SK-N-SH (cell line): ENCODE measurements around the gene CST9. TPM values are rescaled to one million over a fixed set of nuclear protein-coding genes. Genes with fewer than 3 reads are reported as not detected.

Experiments used
- CTCF ChIA-PET: fragments of 300-600, 350-600 bp; formaldehyde crosslinking; extraction: SDS; loops from one replicate; lab custom pipeline; 2021; lab: Yijun Ruan, JAX
- POLR2A ChIA-PET: fragments of 350-600 bp; sonication (Branson Sonifier 250); formaldehyde crosslinking; extraction: SDS; loops from one replicate; lab custom pipeline; 2020; ENCODE audit warnings: antibody characterized with exemption, inconsistent platforms; lab: Yijun Ruan, JAX
- DNase-seq: peaks from one replicate; pipeline ENCODE4 v3.0.0; 2012
- H2AFZ ChIP-seq: fragments of 200-600 bp; sonication (generic); 2 replicates; pipeline ENCODE4 v1.8.1; 2016; ENCODE audit warnings: antibody characterized with exemption, mild to moderate bottlenecking, low read depth
- H3F3A ChIP-seq: fragments of 200-600 bp; sonication (generic); replicated peaks from 2 replicates; pipeline ENCODE3; 2016; ENCODE audit warnings: antibody characterized with exemption, mild to moderate bottlenecking; ENCODE audit not compliant: insufficient read depth
- H3K27ac ChIP-seq, 2 experiments: fragments of 200-500 bp in 1 of 2; fragments of 200-600 bp in 1 of 2; sonication (Bioruptor generic) in 1 of 2; sonication (generic), shearing (Covaris generic) in 1 of 2; 2 replicates each; pipeline versions ENCODE4 v1.5.1 to v1.6.1; 2014 to 2016; ENCODE audit warnings: low read depth in 2 of 2, inconsistent platforms in 1 of 2, low read length in 1 of 2, mild to moderate bottlenecking in 1 of 2, mixed read lengths in 1 of 2
- H3K27me3 ChIP-seq: fragments of 200-600 bp; sonication (generic), shearing (Covaris generic); 2 replicates; pipeline ENCODE4 v1.6.1; 2016; ENCODE audit warnings: mixed run types; ENCODE audit not compliant: insufficient read depth
- H3K36me3 ChIP-seq, 2 experiments: fragments of 200-500 bp in 1 of 2; fragments of 200-600 bp in 1 of 2; sonication (Bioruptor generic) in 1 of 2; sonication (generic) in 1 of 2; replicated peaks in 1 of 2; 2 replicates each; pipeline versions ENCODE3 to v1.5.1; 2014 to 2016; ENCODE audit warnings: low read length in 1 of 2, mild to moderate bottlenecking in 1 of 2; ENCODE audit not compliant: insufficient read depth in 2 of 2, control insufficient read depth in 1 of 2
- H3K4me1 ChIP-seq, 2 experiments: fragments of 200-500 bp in 1 of 2; fragments of 200-600 bp in 1 of 2; sonication (Bioruptor generic) in 1 of 2; sonication (generic), shearing (Covaris generic) in 1 of 2; 2 replicates each; pipeline versions ENCODE4 v1.5.1 to v1.6.1; 2014 to 2016; ENCODE audit warnings: low read depth in 1 of 2, low read length in 1 of 2, mixed run types in 1 of 2; ENCODE audit not compliant: insufficient read depth in 2 of 2, control insufficient read depth in 1 of 2
- H3K4me2 ChIP-seq: fragments of 200-600 bp; sonication (generic), shearing (Covaris generic); 2 replicates; pipeline ENCODE4 v1.6.1; 2017; ENCODE audit warnings: mixed run types
- H3K4me3 ChIP-seq, 2 experiments: fragments of 200-500 bp in 1 of 2; fragments of 200-600 bp in 1 of 2; sonication (Bioruptor generic) in 1 of 2; sonication (generic), shearing (Covaris generic) in 1 of 2; 2 replicates each; pipeline versions ENCODE4 v1.5.1 to v1.8.1; 2014 to 2016; ENCODE audit warnings: low read depth in 2 of 2, inconsistent platforms in 1 of 2, low read length in 1 of 2, mild to moderate bottlenecking in 1 of 2, mixed read lengths in 1 of 2, moderate library complexity in 1 of 2
- H3K79me2 ChIP-seq: fragments of 200-600 bp; sonication (generic); 2 replicates; pipeline ENCODE4 v1.8.1; 2017; ENCODE audit warnings: mild to moderate bottlenecking; ENCODE audit not compliant: insufficient read depth
- H3K9ac ChIP-seq: fragments of 200-600 bp; sonication (generic); 2 replicates; pipeline ENCODE4 v1.6.1; 2017; ENCODE audit warnings: mixed run types
- H3K9me2 ChIP-seq: fragments of 200-600 bp; sonication (generic); 2 replicates; pipeline ENCODE4 v1.6.1; 2017; ENCODE audit warnings: mixed run types
- H3K9me3 ChIP-seq: fragments of 200-600 bp; sonication (generic); 2 replicates; pipeline ENCODE4 v1.6.1; 2017; ENCODE audit warnings: mixed run types, mild to moderate bottlenecking, moderate library complexity
- H4K20me1 ChIP-seq: fragments of 200-600 bp; sonication (generic); 2 replicates; pipeline ENCODE4 v1.6.1; 2017; ENCODE audit warnings: mild to moderate bottlenecking, mixed run types; ENCODE audit not compliant: insufficient read depth
- CTCF ChIP-seq: fragments of 200-600 bp; sonication (generic); IDR thresholded peaks from 2 replicates; pipeline ENCODE4 v1.6.1; 2017; ENCODE audit warnings: antibody characterized with exemption, mild to moderate bottlenecking, moderate library complexity
- EP300 ChIP-seq, 2 experiments: IDR thresholded peaks; 2 replicates each; pipeline versions ENCODE4 v1.4.0 to v1.6.1; 2012; ENCODE audit warnings: borderline replicate concordance in 1 of 2, low read depth in 1 of 2, low read length in 1 of 2
- EZH2phosphoT487 ChIP-seq: fragments of 200-600 bp; sonication (generic); IDR thresholded peaks from 2 replicates; pipeline ENCODE4 v1.6.1; 2017; ENCODE audit warnings: low read depth, mixed run types, mild to moderate bottlenecking, antibody characterized with exemption, moderate library complexity, borderline replicate concordance
- FOSL2 ChIP-seq: IDR thresholded peaks from 2 replicates; pipeline ENCODE4 v1.4.0; 2012; ENCODE audit warnings: low read depth, mild to moderate bottlenecking, moderate library complexity, borderline replicate concordance
- FOXM1 ChIP-seq: IDR thresholded peaks from 2 replicates; pipeline ENCODE4 v1.4.0; 2012; ENCODE audit warnings: low read depth, mild to moderate bottlenecking
- GATA2 ChIP-seq: sonication (generic); formaldehyde crosslinking; IDR thresholded peaks from 2 replicates; pipeline ENCODE4 v1.5.0; 2020; ENCODE audit warnings: mild to moderate bottlenecking, missing genetic modification reagents
- REST ChIP-seq: IDR thresholded peaks from 2 replicates; pipeline ENCODE4 v1.6.1; 2012; ENCODE audit warnings: mild to moderate bottlenecking, low read depth, low read length, moderate library complexity
- SIN3A ChIP-seq: IDR thresholded peaks from 2 replicates; pipeline ENCODE4 v1.6.1; 2012; ENCODE audit warnings: low read depth, mild to moderate bottlenecking, low read length, moderate library complexity, borderline replicate concordance
- TEAD4 ChIP-seq: IDR thresholded peaks from 2 replicates; pipeline ENCODE4 v1.4.0; 2012; ENCODE audit warnings: mild to moderate bottlenecking, borderline replicate concordance; ENCODE audit not compliant: insufficient read depth
- USF1 ChIP-seq: IDR thresholded peaks from 2 replicates; pipeline ENCODE4 v1.4.0; 2012; ENCODE audit warnings: low read depth, borderline replicate concordance
- YY1 ChIP-seq: IDR thresholded peaks from 2 replicates; pipeline ENCODE4 v1.4.0; 2012; ENCODE audit warnings: low read depth, mild to moderate bottlenecking
- ZBTB33 ChIP-seq: IDR thresholded peaks from 2 replicates; pipeline ENCODE4 v1.4.0; 2012; ENCODE audit warnings: low read depth, borderline replicate concordance
- WGBS: methylation state at CpG from one replicate; pipeline ENCODE4 v1.1.6; 2017; ENCODE audit warnings: low lambda C conversion rate; 5-methylcytosine and 5-hydroxymethylcytosine counted together
- polyA plus RNA-seq, 3 experiments: library from polyadenylated mRNA; depleted of rRNA; stranded (reverse); fragments of >200 nt; gene quantifications; 2 replicates each; pipeline ENCODE4 v1.2.3, GENCODE V29; 2012
- TF ChIP-seq, protein P1 (sequence below): fragments of 150-350 bp; IDR thresholded peaks from 2 replicates; pipeline ENCODE4 v1.6.1; 2017; ENCODE audit warnings: antibody characterized with exemption, low read length, low read depth, borderline replicate concordance
- TF ChIP-seq, protein P2 (sequence below): IDR thresholded peaks from 2 replicates; pipeline ENCODE4; 2012
- TF ChIP-seq, protein P3 (sequence below): fragments of 150-350 bp; IDR thresholded peaks from 2 replicates; pipeline ENCODE4 v1.6.1; 2016; ENCODE audit warnings: mild to moderate bottlenecking, low read depth, low read length

The CST9 gene
- polyA plus RNA-seq, 1 of the 3 experiments (the other 2 are of a cell fraction) = not detected

GRCh38 chr20:23649242-23649641, 43.5 kb upstream of the CST9 start:
- H3K4me2 ChIP-seq = no peak overlapping the region
- no peaks in the 10 kb centered on the region for H4K20me1 ChIP-seq
- WGBS = 51% methylated on average over 2 of the region's 2 CpGs
- POLR2A ChIA-PET = no interaction called here
- no peaks in the 10 kb centered on the region for H3K79me2 ChIP-seq
- no peaks in the 10 kb centered on the region for H3K36me3 ChIP-seq
- H2AFZ ChIP-seq = no peak overlapping the region
- TF ChIP-seq TEAD4 (no peak), GATA2 (CRISPR knock-in tag) (no peak), YY1 (no peak), FOSL2 (no peak), EP300 (IDR thresholded peaks at IDR 0.05; ENCODE audit: borderline replicate concordance in 1 of 2, low read depth in 1 of 2, low read length in 1 of 2) (no peak), CTCF (no peak), EZH2phosphoT487 (no peak), SIN3A (no peak), USF1 (no peak), ZBTB33 (no peak), FOXM1 (no peak), REST (no peak)
- TF ChIP-seq, protein P1, sequence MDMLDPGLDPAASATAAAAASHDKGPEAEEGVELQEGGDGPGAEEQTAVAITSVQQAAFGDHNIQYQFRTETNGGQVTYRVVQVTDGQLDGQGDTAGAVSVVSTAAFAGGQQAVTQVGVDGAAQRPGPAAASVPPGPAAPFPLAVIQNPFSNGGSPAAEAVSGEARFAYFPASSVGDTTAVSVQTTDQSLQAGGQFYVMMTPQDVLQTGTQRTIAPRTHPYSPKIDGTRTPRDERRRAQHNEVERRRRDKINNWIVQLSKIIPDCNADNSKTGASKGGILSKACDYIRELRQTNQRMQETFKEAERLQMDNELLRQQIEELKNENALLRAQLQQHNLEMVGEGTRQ = no peak
- TF ChIP-seq, protein P2, sequence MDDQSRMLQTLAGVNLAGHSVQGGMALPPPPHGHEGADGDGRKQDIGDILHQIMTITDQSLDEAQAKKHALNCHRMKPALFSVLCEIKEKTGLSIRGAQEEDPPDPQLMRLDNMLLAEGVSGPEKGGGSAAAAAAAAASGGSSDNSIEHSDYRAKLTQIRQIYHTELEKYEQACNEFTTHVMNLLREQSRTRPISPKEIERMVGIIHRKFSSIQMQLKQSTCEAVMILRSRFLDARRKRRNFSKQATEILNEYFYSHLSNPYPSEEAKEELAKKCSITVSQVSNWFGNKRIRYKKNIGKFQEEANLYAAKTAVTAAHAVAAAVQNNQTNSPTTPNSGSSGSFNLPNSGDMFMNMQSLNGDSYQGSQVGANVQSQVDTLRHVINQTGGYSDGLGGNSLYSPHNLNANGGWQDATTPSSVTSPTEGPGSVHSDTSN = no peak
- TF ChIP-seq, protein P3, sequence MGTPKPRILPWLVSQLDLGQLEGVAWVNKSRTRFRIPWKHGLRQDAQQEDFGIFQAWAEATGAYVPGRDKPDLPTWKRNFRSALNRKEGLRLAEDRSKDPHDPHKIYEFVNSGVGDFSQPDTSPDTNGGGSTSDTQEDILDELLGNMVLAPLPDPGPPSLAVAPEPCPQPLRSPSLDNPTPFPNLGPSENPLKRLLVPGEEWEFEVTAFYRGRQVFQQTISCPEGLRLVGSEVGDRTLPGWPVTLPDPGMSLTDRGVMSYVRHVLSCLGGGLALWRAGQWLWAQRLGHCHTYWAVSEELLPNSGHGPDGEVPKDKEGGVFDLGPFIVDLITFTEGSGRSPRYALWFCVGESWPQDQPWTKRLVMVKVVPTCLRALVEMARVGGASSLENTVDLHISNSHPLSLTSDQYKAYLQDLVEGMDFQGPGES = no peak
- no peaks in the 10 kb centered on the region for H3K27me3 ChIP-seq
- H3K4me1 ChIP-seq = no peaks in the 10 kb centered on the region
- no peak overlapping the region for H3K4me3 ChIP-seq
- H3F3A ChIP-seq = no peaks in the 10 kb centered on the region
- H3K9ac ChIP-seq = no peak overlapping the region
- CTCF ChIA-PET = interaction anchor here (1.2 kb wide), 2 partner anchors 19 to 207 kb away, joined by 3 read pairs; no protein-coding TSS in a partner anchor
- H3K9me2 ChIP-seq = no peaks in the 10 kb centered on the region
- H3K9me3 ChIP-seq = no peaks in the 10 kb centered on the region
- no peak for DNase-seq
- H3K27ac ChIP-seq = no peak overlapping the region
